ENCODE results near the gene KDM2A. TPM values are rescaled to one million over a fixed set of nuclear protein-coding genes. Genes with fewer than 3 reads are reported as not detected.

KDM2A gene
- total and polyA plus RNA-seq, 2 donors from 2014 or later, result 16.2 to 82.6 TPM

DNA sequence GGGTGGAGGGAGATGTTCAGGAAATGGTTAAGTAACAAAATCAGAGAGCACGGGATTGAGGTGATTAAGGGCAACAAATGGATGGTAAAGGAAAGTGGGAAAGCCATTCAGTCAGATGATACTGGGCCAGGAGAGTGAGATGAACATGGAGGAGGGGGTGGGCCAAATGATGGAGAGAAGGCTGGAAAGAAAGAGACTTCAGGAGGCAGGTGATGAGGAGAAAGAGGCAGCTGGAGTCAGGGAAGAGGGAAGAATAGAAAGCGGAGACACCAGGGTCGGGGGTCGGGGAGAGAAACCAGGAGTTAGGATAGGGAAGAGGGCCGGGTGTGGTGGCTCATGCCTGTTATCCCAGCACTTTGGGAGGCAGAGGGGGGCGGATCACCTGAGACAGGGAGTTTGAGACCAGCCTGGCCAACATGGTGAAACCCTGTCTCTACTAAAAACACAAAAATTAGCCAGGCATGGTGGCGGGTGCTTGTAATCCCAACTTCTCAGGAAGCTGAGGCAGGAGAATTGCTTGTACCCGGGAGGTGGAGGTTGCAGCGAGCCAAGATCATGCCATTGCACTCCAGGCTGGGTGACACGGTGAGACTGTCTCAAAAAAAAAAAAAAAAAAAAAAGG, 4.7 kb upstream of the KDM2A start:
- H3K27me3 ChIP-seq (ENCODE audit: control insufficient read depth, insufficient read depth, low read length), result no peaks in the 10 kb centered on the region
- no peaks in the 10 kb centered on the region for H3K9me3 ChIP-seq (ENCODE audit: control insufficient read depth in 2 of 3, insufficient read depth in 1 of 3, low read length in 3 of 3)
- no peaks in the 10 kb centered on the region for H3K4me1 ChIP-seq (ENCODE audit: control insufficient read depth in 2 of 3, insufficient read depth in 2 of 3, low read depth in 1 of 3, low read length in 3 of 3)
- no peak overlapping the region for H3K27ac ChIP-seq (ENCODE audit: low read depth in 2 of 2, low read length in 2 of 2)
- intact Hi-C loops (cut with DNase I), result no loop called here
- TF ChIP-seq, protein P1, sequence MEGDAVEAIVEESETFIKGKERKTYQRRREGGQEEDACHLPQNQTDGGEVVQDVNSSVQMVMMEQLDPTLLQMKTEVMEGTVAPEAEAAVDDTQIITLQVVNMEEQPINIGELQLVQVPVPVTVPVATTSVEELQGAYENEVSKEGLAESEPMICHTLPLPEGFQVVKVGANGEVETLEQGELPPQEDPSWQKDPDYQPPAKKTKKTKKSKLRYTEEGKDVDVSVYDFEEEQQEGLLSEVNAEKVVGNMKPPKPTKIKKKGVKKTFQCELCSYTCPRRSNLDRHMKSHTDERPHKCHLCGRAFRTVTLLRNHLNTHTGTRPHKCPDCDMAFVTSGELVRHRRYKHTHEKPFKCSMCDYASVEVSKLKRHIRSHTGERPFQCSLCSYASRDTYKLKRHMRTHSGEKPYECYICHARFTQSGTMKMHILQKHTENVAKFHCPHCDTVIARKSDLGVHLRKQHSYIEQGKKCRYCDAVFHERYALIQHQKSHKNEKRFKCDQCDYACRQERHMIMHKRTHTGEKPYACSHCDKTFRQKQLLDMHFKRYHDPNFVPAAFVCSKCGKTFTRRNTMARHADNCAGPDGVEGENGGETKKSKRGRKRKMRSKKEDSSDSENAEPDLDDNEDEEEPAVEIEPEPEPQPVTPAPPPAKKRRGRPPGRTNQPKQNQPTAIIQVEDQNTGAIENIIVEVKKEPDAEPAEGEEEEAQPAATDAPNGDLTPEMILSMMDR (IDR thresholded peaks at IDR 0.05; ENCODE audit: borderline replicate concordance, extremely low read depth, insufficient read depth), result no peak
- peak in 1 of 5 donors; percentile 60 for DNase-seq
- no peak for FAIRE-seq
- no peaks in the 10 kb centered on the region for H3K36me3 ChIP-seq (ENCODE audit: control insufficient read depth in 2 of 3, insufficient read depth in 3 of 3, low read length in 3 of 3)
- no peak overlapping the region for H3K4me3 ChIP-seq (ENCODE audit: low read length in 3 of 3)
- H3K9ac ChIP-seq (ENCODE audit: low read length in 3 of 3), result no peak overlapping the region

DNA sequence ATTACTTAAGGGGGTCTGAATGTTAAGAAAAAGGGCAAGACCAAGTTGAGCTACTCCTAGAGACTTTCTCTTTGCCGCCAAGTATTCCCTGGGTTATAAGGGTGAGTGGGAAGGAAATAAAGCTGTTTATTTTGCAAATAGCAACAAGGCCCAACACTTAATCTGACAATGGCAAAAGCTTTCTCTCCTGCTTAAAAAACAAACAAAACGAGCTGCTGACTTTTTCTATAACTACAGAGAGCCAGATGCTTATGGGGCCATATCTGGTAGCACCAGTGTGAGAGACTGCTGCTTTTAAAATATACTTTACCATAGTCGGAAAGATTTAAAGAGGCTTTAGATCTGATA, 2.3 kb upstream of the KDM2A start:
- peak in 2 of 5 donors; percentile 41 to 75 for DNase-seq
- intact Hi-C loops (cut with DNase I), result no loop called here

DNA sequence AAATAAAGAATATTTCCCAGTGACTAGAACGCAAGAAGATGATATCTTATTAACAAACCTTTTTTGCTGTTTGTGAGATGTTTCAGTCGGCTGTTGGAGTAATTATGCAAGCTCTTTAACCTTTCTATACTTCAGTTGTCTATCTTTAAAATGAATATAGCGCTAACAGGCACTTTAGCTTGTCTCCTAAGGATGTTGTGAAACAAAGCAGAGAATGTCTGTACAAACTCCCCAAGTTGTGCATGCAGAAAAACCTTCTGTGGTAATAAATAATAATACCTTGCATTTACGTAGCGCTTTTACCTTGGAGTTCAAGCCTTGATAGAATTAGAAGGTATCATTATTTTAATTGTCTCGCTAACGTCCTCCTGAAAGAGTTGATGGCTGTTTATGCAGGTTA, 1.9 kb upstream of the KDM2A start:
- intact Hi-C loops (cut with DNase I), result no loop called here
- Histone ChIP-seq H3K9ac (ENCODE audit: low read length in 3 of 3) (peak overlapping the region in 1 of 3 donors; percentile 14), H3K9me3 (ENCODE audit: control insufficient read depth in 2 of 3, insufficient read depth in 1 of 3, low read length in 3 of 3) (no peaks in the 10 kb centered on the region), H3K4me1 (ENCODE audit: control insufficient read depth in 2 of 3, insufficient read depth in 2 of 3, low read depth in 1 of 3, low read length in 3 of 3) (peaks cover 0 to 3% (median 0%) of the 10 kb centered on the region in 3 donors), H3K4me3 (ENCODE audit: low read length in 3 of 3) (peak overlapping the region in 1 of 3 donors; percentile 37), H3K36me3 (ENCODE audit: control insufficient read depth in 2 of 3, insufficient read depth in 3 of 3, low read length in 3 of 3) (no peaks in the 10 kb centered on the region), H3K27me3 (ENCODE audit: control insufficient read depth, insufficient read depth, low read length) (no peaks in the 10 kb centered on the region), H3K27ac (ENCODE audit: low read depth in 2 of 2, low read length in 2 of 2) (peak overlapping the region; percentile 67 to 69)
- DNase-seq (no peak), FAIRE-seq (no peak)
- TF ChIP-seq, protein P1 (IDR thresholded peaks at IDR 0.05; ENCODE audit: borderline replicate concordance, extremely low read depth, insufficient read depth), result no peak

More for the DNA sequence above, 2.3 kb upstream of the KDM2A start:
- Histone ChIP-seq H3K36me3 (ENCODE audit: control insufficient read depth in 2 of 3, insufficient read depth in 3 of 3, low read length in 3 of 3) (no peaks in the 10 kb centered on the region), H3K9me3 (ENCODE audit: control insufficient read depth in 2 of 3, insufficient read depth in 1 of 3, low read length in 3 of 3) (no peaks in the 10 kb centered on the region), H3K9ac (ENCODE audit: low read length in 3 of 3) (no peak overlapping the region), H3K4me1 (ENCODE audit: control insufficient read depth in 2 of 3, insufficient read depth in 2 of 3, low read depth in 1 of 3, low read length in 3 of 3) (peaks cover 0 to 3% (median 0%) of the 10 kb centered on the region in 3 donors), H3K27ac (ENCODE audit: low read depth in 2 of 2, low read length in 2 of 2) (no peak overlapping the region), H3K4me3 (ENCODE audit: low read length in 3 of 3) (no peak overlapping the region), H3K27me3 (ENCODE audit: control insufficient read depth, insufficient read depth, low read length) (no peaks in the 10 kb centered on the region)
- TF ChIP-seq, protein P1 (IDR thresholded peaks at IDR 0.05; ENCODE audit: borderline replicate concordance, extremely low read depth, insufficient read depth), result no peak
- FAIRE-seq, result no peak
